AG04450 (cell line): ENCODE data around the gene RARG. TPM values are rescaled to one million over a fixed set of nuclear protein-coding genes. Genes with fewer than 3 reads are reported as not detected.

Experiments
- CTCF ChIA-PET: fragments of 300-600, 350-600 bp; formaldehyde crosslinking; extraction: SDS; loops from one replicate; lab custom pipeline; 2022; ENCODE audit warnings: antibody characterized with exemption, inconsistent platforms; lab: Charles Lee
- POLR2A ChIA-PET: fragments of 350-600 bp; formaldehyde crosslinking; extraction: SDS; loops from one replicate; lab custom pipeline; 2021; ENCODE audit warnings: antibody characterized with exemption, inconsistent platforms; lab: Yijun Ruan, JAX
- DNase-seq: peaks from one replicate; pipeline ENCODE4 v3.0.0-alpha.2; 2011; ENCODE audit warnings: low read depth, low spot score
- H3K27ac ChIP-seq: one replicate; pipeline ENCODE4 v1.5.1; 2012; ENCODE audit warnings: low read depth, low read length, control low read depth
- H3K27me3 ChIP-seq: one replicate; pipeline ENCODE4 v1.6.0; 2012; ENCODE audit warnings: low read length; ENCODE audit not compliant: control insufficient read depth, insufficient read depth
- H3K4me3 ChIP-seq: 2 replicates; pipeline ENCODE4 v1.5.1; 2011; ENCODE audit warnings: mild to moderate bottlenecking, low read depth, low read length, control low read depth
- H3K9me3 ChIP-seq: 2 replicates; pipeline ENCODE4 v1.5.1; 2012; ENCODE audit warnings: low read length; ENCODE audit not compliant: control insufficient read depth, insufficient read depth
- CTCF ChIP-seq: IDR thresholded peaks from 2 replicates; pipeline ENCODE4 v1.5.1; 2011; ENCODE audit warnings: low read depth, low read length, control low read depth, inconsistent platforms
- polyA minus RNA-seq: library from RNA; depleted of rRNA, polyadenylated mRNA; stranded (reverse); fragments of >200 nt; gene quantifications from 2 replicates; pipeline ENCODE4 v1.2.3, GENCODE V29; 2011; rRNA and poly(A)+ RNA removed
- polyA plus RNA-seq: library from polyadenylated mRNA; depleted of rRNA; stranded (reverse); fragments of >200 nt; gene quantifications from 2 replicates; pipeline ENCODE4 v1.2.3, GENCODE V29; 2011; rRNA removed

The RARG gene
- polyA plus RNA-seq (20.1 and 25.6 TPM in 2 replicates), polyA minus RNA-seq (28.5 and 31.5 TPM in 2 replicates)

DNA sequence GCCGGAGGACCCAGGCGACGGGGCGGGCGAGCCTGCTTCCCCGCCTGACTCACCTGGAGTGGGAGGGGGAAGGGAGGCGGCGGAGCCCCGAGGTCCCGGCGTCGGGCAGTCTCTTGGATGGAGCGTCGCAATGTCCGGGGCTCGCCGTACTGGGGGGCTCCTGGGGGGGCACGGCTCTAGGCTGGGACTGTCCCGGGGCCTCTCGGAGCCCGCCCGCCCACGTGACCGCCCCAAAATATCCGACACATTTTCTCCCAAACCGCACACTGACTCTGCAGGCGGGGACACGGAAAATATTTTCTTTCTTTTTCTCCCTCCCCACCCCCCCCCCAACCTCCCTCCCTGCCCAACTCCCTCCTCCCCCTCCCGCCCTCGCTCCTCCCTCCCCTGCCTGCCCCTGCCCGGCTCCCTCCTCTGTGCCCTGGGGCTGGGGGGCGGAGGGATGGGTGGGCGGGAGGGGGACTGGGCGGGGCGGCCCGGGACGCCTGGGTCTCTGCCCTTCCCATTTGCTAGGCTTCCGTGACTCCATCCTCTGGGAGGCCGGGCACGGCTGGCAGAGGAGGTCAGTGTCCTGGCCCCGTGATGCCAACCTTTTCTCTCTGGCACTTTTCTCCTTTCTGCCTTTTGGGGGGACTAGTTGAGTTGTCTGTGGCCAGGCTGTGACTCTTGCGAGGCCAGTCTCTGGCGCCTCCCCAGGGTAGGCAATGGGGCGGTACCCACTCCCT lies at the start of gene RARG:
TSS of gene RARG (minus strand) at position 289 of the 725 bp plus-strand sequence. CDS start 4,664 bp downstream, outside the sequence.
- DNase-seq, result no peak
- Histone ChIP-seq H3K4me3 (peak within 1 kb of the TSS; percentile 71), H3K27ac (peak within 1 kb of the TSS; percentile 31), H3K9me3 (no peaks in the 10 kb centered on the region), H3K27me3 (peaks cover 8% of the 10 kb centered on the region)
- ChIA-PET POLR2A (no interaction called here), CTCF (interaction anchor here (0.5 kb wide), 1 partner anchor 11 kb away, joined by 3 read pairs; no protein-coding TSS in a partner anchor)
- TF ChIP-seq CTCF, result no peak

DNA sequence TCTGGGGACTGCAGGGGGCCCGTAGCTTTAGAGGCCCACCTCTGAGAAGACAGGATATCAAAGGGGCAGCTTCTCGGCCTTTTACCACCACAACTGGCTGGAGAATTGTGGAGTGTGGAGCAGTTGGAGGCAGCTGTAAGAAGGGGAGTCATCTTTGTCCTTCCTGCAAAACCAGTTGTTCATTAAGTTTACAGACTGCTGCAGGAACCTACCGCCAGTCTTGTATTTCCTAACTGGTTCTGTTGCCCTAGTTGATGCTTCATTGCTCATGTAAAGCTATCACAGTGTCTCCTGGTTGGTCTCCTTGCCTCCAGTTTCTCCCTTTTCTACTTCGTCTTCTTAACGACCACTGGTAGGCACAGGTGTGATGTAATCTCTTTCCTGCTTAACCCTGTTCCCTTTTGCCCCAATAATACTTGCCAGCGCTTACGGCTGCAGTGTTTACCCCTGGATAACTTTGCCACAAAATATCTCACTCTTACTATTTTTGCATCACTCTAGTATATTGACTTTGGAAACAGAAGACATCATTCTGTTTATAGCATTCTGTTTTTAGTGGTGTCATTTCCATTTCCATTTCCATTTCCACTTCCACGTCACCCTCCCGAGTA lies 48.0 kb upstream of the RARG start:
- Histone ChIP-seq H3K9me3 (no peaks in the 10 kb centered on the region), H3K27me3 (no peaks in the 10 kb centered on the region), H3K27ac (no peak overlapping the region), H3K4me3 (no peak overlapping the region)
- CTCF ChIA-PET, result no interaction called here
- DNase-seq, result no peak
- POLR2A ChIA-PET, result no interaction called here
- no peak for TF ChIP-seq CTCF

DNA sequence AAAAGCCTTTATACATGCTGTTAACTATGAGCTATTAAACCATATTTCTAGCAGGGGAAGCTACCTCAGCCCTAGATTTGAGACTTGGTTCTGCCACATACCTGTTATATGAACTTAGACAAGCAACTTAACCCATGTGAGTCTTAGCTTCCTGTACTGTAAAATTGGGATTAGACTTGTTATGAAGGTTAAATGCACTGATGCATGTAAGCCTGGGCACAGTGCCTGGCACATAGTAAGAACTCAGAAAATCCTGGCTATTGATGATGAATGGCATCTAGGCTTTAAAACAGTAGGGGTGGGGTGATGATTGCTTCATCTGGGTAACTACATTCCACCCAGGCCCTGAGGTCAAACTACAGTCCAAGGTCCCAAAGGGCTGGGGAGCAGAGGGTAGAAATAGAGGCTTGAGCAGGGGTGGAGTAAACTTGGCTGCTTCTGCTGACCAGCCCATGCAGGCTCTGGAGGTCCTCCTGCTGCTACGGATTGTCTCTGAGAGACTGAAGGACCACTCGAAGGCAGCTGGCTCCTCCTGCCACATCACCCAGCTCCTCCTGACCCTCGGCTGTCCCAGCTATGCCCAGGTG lies 47.4 kb upstream of the RARG start:
- POLR2A ChIA-PET, result no interaction called here
- H3K27me3 ChIP-seq, result no peaks in the 10 kb centered on the region
- no peak for DNase-seq
- no peak for TF ChIP-seq CTCF
- no peaks in the 10 kb centered on the region for H3K9me3 ChIP-seq
- CTCF ChIA-PET, result interaction anchor here (0.6 kb wide), 1 partner anchor 8 kb away, joined by 3 read pairs; no protein-coding TSS in a partner anchor
- no peak overlapping the region for H3K27ac ChIP-seq
- no peak overlapping the region for H3K4me3 ChIP-seq

- POLR2A ChIA-PET, result interaction anchor here (0.9 to 1.1 kb wide), 2 partner anchors 20 to 64 kb away, joined by 3 read pairs; no protein-coding TSS in a partner anchor
- no peaks in the 10 kb centered on the region for H3K27me3 ChIP-seq
- no peak overlapping the region for H3K27ac ChIP-seq
- H3K4me3 ChIP-seq, result no peak overlapping the region
- no peaks in the 10 kb centered on the region for H3K9me3 ChIP-seq
- CTCF ChIA-PET, result interaction anchor here (1.6 to 1.9 kb wide), 2 partner anchors 64 to 65 kb away, joined by 4 to 6 read pairs; no protein-coding TSS in a partner anchor
- TF ChIP-seq CTCF, result no peak
- DNase-seq, result no peak
Measured at GRCh38 chr12:53277981-53278380, 46.0 kb upstream of the RARG start.
